Esophagus muscularis mucosa (tissue), 4 donors: Measurements from ENCODE around the gene FKBP2. TPM values are rescaled to one million over a fixed set of nuclear protein-coding genes. Genes with fewer than 3 reads are reported as not detected.

Experiments used
- DNase-seq: peaks from one replicate; pipeline ENCODE4 v3.0.0-alpha.2; 2017; ENCODE audit errors: extremely low spot score
- H3K27ac ChIP-seq, 4 donors: fragments of 200-600 bp; sonication (generic); replicated peaks in 1 of 4; 1 replicate in 3 of 4; 2 replicates in 1 of 4; pipeline ENCODE4 v1.5.1; 2016 to 2019; ENCODE audit warnings: mild to moderate bottlenecking in 1 of 4
- H3K27me3 ChIP-seq, 4 donors: fragments of 200-600 bp; sonication (generic); one replicate each; pipeline versions ENCODE4 v1.5.1 to v1.6.0; 2016 to 2019
- H3K36me3 ChIP-seq, 4 donors: fragments of 200-600 bp; sonication (generic); one replicate each; pipeline ENCODE4 v1.5.1; 2016 to 2019
- H3K4me1 ChIP-seq, 4 donors: fragments of 200-600 bp; sonication (generic); one replicate each; pipeline ENCODE4 v1.5.1; 2016 to 2019
- H3K4me3 ChIP-seq, 4 donors: fragments of 200-600 bp; sonication (generic); 1 replicate in 2 of 4; 2 replicates in 2 of 4; pipeline ENCODE4 v1.5.1; 2016 to 2019; ENCODE audit warnings: mild to moderate bottlenecking in 4 of 4, moderate library complexity in 1 of 4
- H3K9me3 ChIP-seq, 4 donors: fragments of 200-600 bp; sonication (generic); 1 replicate in 3 of 4; 2 replicates in 1 of 4; pipeline ENCODE4 v1.5.1; 2016 to 2019
- EP300 ChIP-seq: sonication (generic); formaldehyde crosslinking; IDR thresholded peaks from one replicate; pipeline ENCODE4 v1.6.1; 2017; ENCODE audit warnings: antibody characterized with exemption
- POLR2A ChIP-seq: fragments of 450-650 bp; IDR thresholded peaks from one replicate; pipeline ENCODE4 v1.6.1; 2017; ENCODE audit warnings: antibody characterized with exemption, moderate library complexity, mild to moderate bottlenecking, low read depth
- POLR2AphosphoS5 ChIP-seq, 2 donors: sonication (generic); formaldehyde crosslinking; IDR thresholded peaks; one replicate each; pipeline ENCODE4 v1.6.1; 2017; ENCODE audit warnings: antibody characterized with exemption in 2 of 2
- WGBS: methylation state at CpG from one replicate; pipeline ENCODE4 v1.1.5; 2018; 5-methylcytosine and 5-hydroxymethylcytosine counted together
- intact Hi-C: fragments of 100-400 bp; cut with DNase I; formaldehyde crosslinking; loops from one replicate; pipeline ENCODE4 v1.15.1; 2023
- total RNA-seq, 4 donors: library from RNA; depleted of rRNA; stranded (reverse); fragments of >200 nt; gene quantifications; one replicate each; pipeline versions ENCODE4 v1.1.0 to v1.2.1, GENCODE V29; 2016
- TF ChIP-seq, protein P1 (sequence below), 3 experiments: fragments of 200-600 bp in 2 of 3; fragments of 450-650 bp in 1 of 3; sonication (generic) in 2 of 3; IDR thresholded peaks; one replicate each; pipeline ENCODE4 v1.5.1; 2017 to 2019; ENCODE audit warnings: antibody characterized with exemption in 3 of 3, mild to moderate bottlenecking in 2 of 3, moderate library complexity in 1 of 3

The FKBP2 gene
- total RNA-seq, 4 donors from 2014 or later: 49.0 to 87.8 (median 65.5) TPM

DNA sequence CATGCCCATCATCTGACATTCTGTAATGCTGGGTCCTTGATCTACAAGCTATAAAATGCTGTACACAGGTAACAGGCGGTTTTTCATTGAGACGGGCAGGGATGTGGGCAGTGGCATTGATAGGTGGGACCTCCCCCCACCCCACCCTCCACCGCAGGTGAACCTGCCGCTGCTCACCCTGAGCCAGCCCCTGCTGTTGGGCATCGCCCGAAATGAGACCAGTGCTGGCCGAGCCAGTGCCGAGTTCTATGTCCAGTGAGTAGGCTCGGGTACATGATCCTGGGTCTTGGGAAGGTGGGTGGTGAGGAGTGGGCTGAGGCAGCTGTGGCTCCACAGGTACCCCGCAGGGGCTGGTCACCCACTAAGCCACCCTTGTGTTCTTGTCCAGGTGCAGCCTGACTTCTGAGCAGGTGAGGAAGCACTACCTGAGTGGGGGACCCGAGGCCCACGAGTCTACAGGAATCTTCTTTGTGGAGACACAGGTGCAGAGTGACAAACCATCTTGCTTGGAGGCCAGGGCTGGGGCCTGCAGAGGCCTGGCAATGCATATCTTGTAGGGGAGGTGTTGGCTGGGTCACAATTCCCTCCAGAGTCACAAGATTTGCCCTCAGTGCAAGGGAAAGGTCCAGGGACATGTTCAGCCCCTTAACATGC lies 11.7 kb upstream of the FKBP2 start:
- Histone ChIP-seq H3K4me3 (peak overlapping the region in 2 of 4 donors; percentile 70 to 85), H3K9me3 (no peaks in the 10 kb centered on the region), H3K4me1 (peaks cover 43 to 88% (median 84%) of the 10 kb centered on the region in 4 donors), H3K36me3 (peaks cover 0 to 5% (median 2%) of the 10 kb centered on the region in 4 donors), H3K27ac (peak overlapping the region; percentile 90 to 96 (median 93)), H3K27me3 (no peaks in the 10 kb centered on the region)
- TF ChIP-seq POLR2AphosphoS5 (IDR thresholded peaks at IDR 0.05): no peak
- TF ChIP-seq EP300: no peak
- TF ChIP-seq, protein P1, sequence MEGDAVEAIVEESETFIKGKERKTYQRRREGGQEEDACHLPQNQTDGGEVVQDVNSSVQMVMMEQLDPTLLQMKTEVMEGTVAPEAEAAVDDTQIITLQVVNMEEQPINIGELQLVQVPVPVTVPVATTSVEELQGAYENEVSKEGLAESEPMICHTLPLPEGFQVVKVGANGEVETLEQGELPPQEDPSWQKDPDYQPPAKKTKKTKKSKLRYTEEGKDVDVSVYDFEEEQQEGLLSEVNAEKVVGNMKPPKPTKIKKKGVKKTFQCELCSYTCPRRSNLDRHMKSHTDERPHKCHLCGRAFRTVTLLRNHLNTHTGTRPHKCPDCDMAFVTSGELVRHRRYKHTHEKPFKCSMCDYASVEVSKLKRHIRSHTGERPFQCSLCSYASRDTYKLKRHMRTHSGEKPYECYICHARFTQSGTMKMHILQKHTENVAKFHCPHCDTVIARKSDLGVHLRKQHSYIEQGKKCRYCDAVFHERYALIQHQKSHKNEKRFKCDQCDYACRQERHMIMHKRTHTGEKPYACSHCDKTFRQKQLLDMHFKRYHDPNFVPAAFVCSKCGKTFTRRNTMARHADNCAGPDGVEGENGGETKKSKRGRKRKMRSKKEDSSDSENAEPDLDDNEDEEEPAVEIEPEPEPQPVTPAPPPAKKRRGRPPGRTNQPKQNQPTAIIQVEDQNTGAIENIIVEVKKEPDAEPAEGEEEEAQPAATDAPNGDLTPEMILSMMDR (IDR thresholded peaks at IDR 0.05): no peak
- TF ChIP-seq POLR2A: no peak
- no peak for DNase-seq
- 77% methylated on average over 2 of the region's 12 CpGs for WGBS
- intact Hi-C loops: loop anchor here (5.0 kb wide), 1 partner anchor 42 kb away; the partner anchor contains the start of gene STIP1

- WGBS: 31% methylated on average over 13 of the region's 13 CpGs
- no peak for DNase-seq
- Histone ChIP-seq H3K27ac (peak overlapping the region; percentile 90 to 96 (median 93)), H3K27me3 (no peaks in the 10 kb centered on the region), H3K4me1 (peaks cover 43 to 84% (median 83%) of the 10 kb centered on the region in 4 donors), H3K36me3 (no peaks in the 10 kb centered on the region), H3K4me3 (peak overlapping the region; percentile 64 to 85 (median 75)), H3K9me3 (no peaks in the 10 kb centered on the region)
- intact Hi-C loops: loop anchor here (5.0 kb wide), 1 partner anchor 42 kb away; the partner anchor contains the start of gene STIP1
- TF ChIP-seq POLR2A (no peak), POLR2AphosphoS5 (IDR thresholded peaks at IDR 0.05) (no peak)
These were observed 11.1 kb upstream of the FKBP2 start for GRCh38 chr11:64229744-64230170.

DNA sequence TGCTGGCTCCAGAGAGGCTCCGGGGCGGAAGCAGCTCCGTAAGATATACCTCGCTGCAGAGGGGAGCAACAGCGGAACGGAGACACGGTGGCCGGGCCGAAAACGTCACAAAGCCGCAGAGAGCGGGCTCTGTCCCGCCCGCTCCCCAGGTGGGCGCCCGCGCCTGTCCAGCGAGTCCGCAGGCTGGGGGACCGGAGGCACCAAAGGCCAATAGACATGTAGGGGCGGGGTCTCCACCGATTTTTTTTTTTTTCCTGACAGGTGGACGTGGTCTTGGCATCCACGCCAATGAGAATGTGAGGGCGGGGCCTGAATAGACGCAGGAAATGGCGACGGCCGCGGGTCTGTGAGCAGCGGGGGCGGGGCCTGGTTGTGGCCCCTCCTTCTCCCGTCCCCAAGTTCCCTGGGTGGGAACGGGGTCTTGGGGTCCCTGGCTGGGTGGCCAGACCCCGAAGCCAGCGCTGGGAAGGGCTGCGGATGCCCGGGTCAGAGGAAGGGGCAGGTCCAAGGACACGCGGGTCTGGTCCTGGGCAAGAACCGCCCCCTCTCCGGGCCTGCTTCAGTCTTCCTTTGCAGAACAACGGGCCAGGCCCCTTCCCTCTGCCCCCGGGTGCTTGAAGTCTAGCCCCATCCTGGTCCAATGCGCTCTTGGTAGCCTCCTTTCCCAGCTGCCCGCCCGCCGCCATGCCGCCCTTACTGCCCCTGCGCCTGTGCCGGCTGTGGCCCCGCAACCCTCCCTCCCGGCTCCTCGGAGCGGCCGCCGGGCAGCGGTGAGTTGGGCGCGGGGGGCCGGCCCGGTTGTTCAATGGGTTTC lies 10.5 kb upstream of the FKBP2 start, which contains the start of gene DNAJC4:
Gene DNAJC4 (plus strand): TSS at position 378 of the 814 bp plus-strand sequence. CDS start 307 bp downstream, at position 685.
- H3K4me3 ChIP-seq: peak within 1 kb of the TSS; percentile 64 to 85 (median 75)
- peak; percentile 98 for DNase-seq
- H3K9me3 ChIP-seq: no peaks in the 10 kb centered on the region
- no peaks in the 10 kb centered on the region for H3K27me3 ChIP-seq
- under 1% methylated on average over 44 of the region's 62 CpGs for WGBS
- H3K36me3 ChIP-seq: no peaks in the 10 kb centered on the region
- H3K4me1 ChIP-seq: peaks cover 43 to 84% (median 82%) of the 10 kb centered on the region in 4 donors
- TF ChIP-seq EP300: no peak
- peak; percentile 77 for TF ChIP-seq POLR2AphosphoS5 (IDR thresholded peaks at IDR 0.05)
- intact Hi-C loops: no loop called here
- H3K27ac ChIP-seq: peak within 1 kb of the TSS; percentile 90 to 96 (median 93)

- 5% methylated on average over 8 of the region's 8 CpGs for WGBS
- intact Hi-C loops: no loop called here
- no peak for DNase-seq
These were observed 9.9 kb upstream of the FKBP2 start for GRCh38 chr11:64230985-64231365.

DNA sequence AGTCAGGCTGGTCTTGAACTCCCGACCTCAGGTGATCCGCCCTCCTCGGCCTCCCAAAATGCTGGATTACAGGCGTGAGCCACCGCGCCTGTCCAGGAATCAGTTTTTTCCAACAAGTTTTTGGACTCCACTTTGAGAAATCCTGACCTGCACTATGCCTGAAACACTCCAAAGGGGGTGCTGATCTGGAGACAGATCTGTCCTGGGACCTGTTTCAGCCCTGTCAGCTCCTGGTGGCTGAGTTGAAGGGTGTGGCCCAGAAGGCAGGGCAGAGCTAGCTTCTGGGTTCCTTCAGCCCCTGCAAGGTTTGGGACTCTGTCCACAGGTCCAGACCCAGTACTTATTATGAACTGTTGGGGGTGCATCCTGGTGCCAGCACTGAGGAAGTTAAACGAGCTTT lies 9.3 kb upstream of the FKBP2 start:
- intact Hi-C loops: no loop called here
- H3K27me3 ChIP-seq: no peaks in the 10 kb centered on the region
- peaks cover 47 to 87% (median 85%) of the 10 kb centered on the region in 4 donors for H3K4me1 ChIP-seq
- peak overlapping the region; percentile 90 to 96 (median 93) for H3K27ac ChIP-seq
- no peak overlapping the region for H3K4me3 ChIP-seq
- 88% methylated on average over 7 of the region's 7 CpGs for WGBS
- no peak for DNase-seq
- no peaks in the 10 kb centered on the region for H3K9me3 ChIP-seq
- TF ChIP-seq EP300 (no peak), POLR2AphosphoS5 (IDR thresholded peaks at IDR 0.05) (no peak), POLR2A (no peak)
- TF ChIP-seq, protein P1 (IDR thresholded peaks at IDR 0.05): no peak
- peaks cover 0 to 7% (median 0%) of the 10 kb centered on the region in 4 donors for H3K36me3 ChIP-seq

More at GRCh38 chr11:64230985-64231365, 9.9 kb upstream of the FKBP2 start:
- no peaks in the 10 kb centered on the region for H3K9me3 ChIP-seq
- peaks cover 0 to 3% (median 0%) of the 10 kb centered on the region in 4 donors for H3K36me3 ChIP-seq
- H3K27ac ChIP-seq: peak overlapping the region; percentile 90 to 96 (median 93)
- TF ChIP-seq POLR2A (no peak), POLR2AphosphoS5 (IDR thresholded peaks at IDR 0.05) (no peak), EP300 (no peak)
- TF ChIP-seq, protein P1 (IDR thresholded peaks at IDR 0.05): no peak
- no peaks in the 10 kb centered on the region for H3K27me3 ChIP-seq
- H3K4me3 ChIP-seq: peak overlapping the region; percentile 64 to 85 (median 75)
- H3K4me1 ChIP-seq: peaks cover 47 to 86% (median 85%) of the 10 kb centered on the region in 4 donors
